Heart right ventricle (tissue), 16 donors: ENCODE data around the gene UBD. TPM values are rescaled to one million over a fixed set of nuclear protein-coding genes. Genes with fewer than 3 reads are reported as not detected.

Experiments used
- ATAC-seq, 8 donors: fragments of 200-7000 bp; cut with Tn5 transposase; one replicate each; pipeline ENCODE4 v1.9.1; 2020; ENCODE audit warnings: mild to moderate bottlenecking in 8 of 8, moderate library complexity in 8 of 8, moderate number of reproducible peaks in 1 of 8
- DNase-seq, 2 donors: peaks; one replicate each; pipeline ENCODE4 v3.0.0-alpha.2; 2020
- H3K27ac ChIP-seq, 10 donors: fragments of 200-600 bp; sonication (generic) in 2 of 10; one replicate each; pipeline versions ENCODE4 v1.5.0 to v1.8.0; 2020 to 2022; ENCODE audit warnings: mild to moderate bottlenecking in 3 of 10
- H3K27me3 ChIP-seq, 7 donors: fragments of 200-600 bp; one replicate each; pipeline ENCODE4 v1.8.0; 2021 to 2022; ENCODE audit warnings: mild to moderate bottlenecking in 2 of 7
- H3K36me3 ChIP-seq, 9 donors: fragments of 200-600 bp; sonication (generic) in 1 of 9; one replicate each; pipeline versions ENCODE4 v1.5.0 to v1.8.0; 2020 to 2022; ENCODE audit warnings: mild to moderate bottlenecking in 2 of 9
- H3K4me1 ChIP-seq, 9 donors: fragments of 200-600 bp; sonication (generic) in 1 of 9; one replicate each; pipeline versions ENCODE4 v1.5.0 to v1.8.0; 2020 to 2022; ENCODE audit warnings: mild to moderate bottlenecking in 4 of 9
- H3K4me3 ChIP-seq, 10 donors: fragments of 200-600 bp; sonication (generic) in 2 of 10; one replicate each; pipeline versions ENCODE4 v1.5.0 to v1.8.0; 2020 to 2022; ENCODE audit warnings: mild to moderate bottlenecking in 7 of 10, moderate library complexity in 2 of 10
- H3K9me3 ChIP-seq, 11 donors: fragments of 200-600 bp in 10 of 11; sonication (generic) in 2 of 11; one replicate each; pipeline versions ENCODE4 v1.5.0 to v1.8.0; 2013 to 2022; ENCODE audit warnings: mild to moderate bottlenecking in 2 of 11, control low read depth in 1 of 11, moderate library complexity in 1 of 11
- WGBS, 2 donors: extraction: QIAGEN DNeasy Blood & Tissue Kit; methylation state at CpG; one replicate each; pipeline ENCODE4 v1.1.7; 2013; ENCODE audit warnings: inconsistent platforms in 1 of 2; 5-methylcytosine and 5-hydroxymethylcytosine counted together
- intact Hi-C, 10 donors: fragments of 100-400 bp; cut with DNase I; formaldehyde crosslinking; loops; one replicate each; pipeline versions ENCODE4 v1.11.1 to v1.14.2; 2022
- polyA plus RNA-seq, 2 donors: library from polyadenylated mRNA; stranded (reverse); fragments of 200-250 nt; gene quantifications; one replicate each; pipeline ENCODE4 v1.2.3, GENCODE V29; 2013
- total RNA-seq, 10 donors: library from RNA; stranded (reverse); fragmentation: NEBNext Ultra II Directional in 3 of 10; extraction: Animal tissue kit (Norgen Biotek cat#: 25700) in 3 of 10; gene quantifications; one replicate each; pipeline versions ENCODE4 v1.2.1 to v1.2.4, GENCODE V29; 2021 to 2023
- TF ChIP-seq, protein P1 (sequence below), 9 donors: fragments of 200-600 bp; sonication (generic) in 2 of 9; IDR thresholded peaks; one replicate each; pipeline versions ENCODE4 v1.5.0 to v1.8.0; 2021 to 2022; ENCODE audit warnings: antibody characterized with exemption in 9 of 9, mild to moderate bottlenecking in 5 of 9, moderate library complexity in 1 of 9
- donor health status: Arrhythmogenic right ventricular cardiomyopathy.
- donor health status: ischemic (EF 13 %, LVEDD 7.1; RV severe dilation, severe dysfunction).
- donor health status: healthy with polysubstance abuse.
- donor health status: DM: no; HTN: yes; CAD: no.
- donor health status: DM: no; HTN: no; CAD: no.
- donor health status: ischemic (EF 25% LVEDD 6.9; RV normal size, moderate dysfunction).
- donor health status: ischemic (EF 25% LVEDD 5.7; RV mildly dilated, moderate dysfunction).
- donor health status: healthy.
- donor health status: DM: yes; HTN: yes; CAD: no.
- donor health status: Ischemic cardiomyopathy.
- donor health status: ischemic (EF 35%, LVEDD 5.7; RV mildly dilated, moderate dysfunction).
- donor health status: nonischemic (EF 11% LVEDD 7.7; RV severe dilation, severe dysfunction).
- donor health status: DM: yes; HTN: yes; CAD: no.
- donor health status: PGD.
- donor health status: ischemic (EF 29% LVEDD 5.4; RV normal size, mild dysfunction).
- donor health status: nonischemic (EF 23%, LVEDD 6.1; RV moderate dilation, normal function).

The UBD gene
- total and polyA plus RNA-seq, 12 donors = 0.23 to 53.8 (median 0.42) TPM; not detected in 7

DNA sequence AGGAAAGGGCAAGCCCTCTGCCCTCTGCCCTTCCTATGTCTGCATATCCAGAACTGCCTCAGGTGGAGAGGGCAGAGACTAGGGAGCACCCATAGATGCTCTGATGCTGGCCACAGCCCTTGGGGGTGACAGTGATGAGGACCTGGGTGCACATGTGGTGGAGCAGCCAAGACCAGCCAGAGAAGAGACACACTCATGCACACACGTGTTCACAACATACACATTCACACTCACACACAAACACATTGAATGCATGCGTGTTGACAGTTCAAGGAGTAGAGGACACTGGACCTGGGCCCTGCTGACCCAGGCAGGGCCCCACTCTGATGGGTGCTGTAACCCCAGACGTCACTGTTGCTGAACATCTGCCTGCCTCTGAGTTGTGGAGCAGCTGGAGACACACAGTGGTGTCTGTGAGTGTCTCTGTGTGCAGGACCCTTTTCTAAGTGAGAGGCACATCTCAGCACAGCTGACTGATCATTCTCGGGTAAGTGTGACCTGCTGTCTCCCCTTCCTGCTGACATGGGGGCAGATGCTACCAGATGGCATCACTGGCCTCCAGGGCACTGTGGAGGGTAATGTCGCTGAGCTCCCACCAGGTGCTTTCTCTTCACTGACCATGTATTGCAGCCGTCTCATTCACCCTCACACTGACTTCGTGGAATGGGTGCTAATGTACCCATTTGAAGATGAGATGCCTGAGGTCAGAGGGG, 41.6 kb downstream of the UBD start:
- Histone ChIP-seq H3K27ac (no peak overlapping the region), H3K27me3 (peaks cover 0 to 3% (median 0%) of the 10 kb centered on the region in 7 donors), H3K4me3 (no peak overlapping the region), H3K36me3 (no peaks in the 10 kb centered on the region), H3K4me1 (no peaks in the 10 kb centered on the region), H3K9me3 (no peaks in the 10 kb centered on the region)
- WGBS, 2 donors = 72% methylated on average over 7 of the region's 7 CpGs
- DNase-seq (no peak), ATAC-seq (no peak)
- intact Hi-C loops = no loop called here
- TF ChIP-seq, protein P1, sequence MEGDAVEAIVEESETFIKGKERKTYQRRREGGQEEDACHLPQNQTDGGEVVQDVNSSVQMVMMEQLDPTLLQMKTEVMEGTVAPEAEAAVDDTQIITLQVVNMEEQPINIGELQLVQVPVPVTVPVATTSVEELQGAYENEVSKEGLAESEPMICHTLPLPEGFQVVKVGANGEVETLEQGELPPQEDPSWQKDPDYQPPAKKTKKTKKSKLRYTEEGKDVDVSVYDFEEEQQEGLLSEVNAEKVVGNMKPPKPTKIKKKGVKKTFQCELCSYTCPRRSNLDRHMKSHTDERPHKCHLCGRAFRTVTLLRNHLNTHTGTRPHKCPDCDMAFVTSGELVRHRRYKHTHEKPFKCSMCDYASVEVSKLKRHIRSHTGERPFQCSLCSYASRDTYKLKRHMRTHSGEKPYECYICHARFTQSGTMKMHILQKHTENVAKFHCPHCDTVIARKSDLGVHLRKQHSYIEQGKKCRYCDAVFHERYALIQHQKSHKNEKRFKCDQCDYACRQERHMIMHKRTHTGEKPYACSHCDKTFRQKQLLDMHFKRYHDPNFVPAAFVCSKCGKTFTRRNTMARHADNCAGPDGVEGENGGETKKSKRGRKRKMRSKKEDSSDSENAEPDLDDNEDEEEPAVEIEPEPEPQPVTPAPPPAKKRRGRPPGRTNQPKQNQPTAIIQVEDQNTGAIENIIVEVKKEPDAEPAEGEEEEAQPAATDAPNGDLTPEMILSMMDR (IDR thresholded peaks at IDR 0.05) = no peak

DNA sequence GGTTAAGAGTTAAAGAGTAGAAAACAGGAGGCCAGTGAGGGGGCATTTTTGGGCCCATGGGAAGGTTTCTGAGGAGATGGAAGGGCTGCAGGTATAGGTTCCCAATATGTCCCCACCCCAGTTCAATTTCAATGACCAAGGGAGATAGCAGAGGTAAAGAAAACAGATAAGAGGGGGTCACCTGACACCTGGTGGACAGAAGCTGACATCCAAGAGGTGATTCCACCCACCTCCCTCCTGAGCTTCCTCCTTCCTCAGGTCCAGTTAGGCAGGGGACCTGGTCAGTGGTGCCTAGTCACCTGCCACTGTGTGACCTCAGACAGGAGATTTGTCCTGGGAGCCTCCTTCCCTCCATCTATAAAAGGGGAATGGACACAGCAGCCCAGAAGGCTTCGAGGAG, 42.3 kb downstream of the UBD start:
- intact Hi-C loops = no loop called here
- WGBS, 2 donors = 68 to 74% methylated on average over 1 of the region's 1 CpG
- Histone ChIP-seq H3K27me3 (peaks cover 0 to 3% (median 0%) of the 10 kb centered on the region in 7 donors), H3K4me1 (no peaks in the 10 kb centered on the region), H3K9me3 (no peaks in the 10 kb centered on the region), H3K36me3 (no peaks in the 10 kb centered on the region), H3K27ac (no peak overlapping the region), H3K4me3 (no peak overlapping the region)
- ATAC-seq = no peak
- DNase-seq = no peak
- TF ChIP-seq, protein P1 (IDR thresholded peaks at IDR 0.05) = no peak

DNA sequence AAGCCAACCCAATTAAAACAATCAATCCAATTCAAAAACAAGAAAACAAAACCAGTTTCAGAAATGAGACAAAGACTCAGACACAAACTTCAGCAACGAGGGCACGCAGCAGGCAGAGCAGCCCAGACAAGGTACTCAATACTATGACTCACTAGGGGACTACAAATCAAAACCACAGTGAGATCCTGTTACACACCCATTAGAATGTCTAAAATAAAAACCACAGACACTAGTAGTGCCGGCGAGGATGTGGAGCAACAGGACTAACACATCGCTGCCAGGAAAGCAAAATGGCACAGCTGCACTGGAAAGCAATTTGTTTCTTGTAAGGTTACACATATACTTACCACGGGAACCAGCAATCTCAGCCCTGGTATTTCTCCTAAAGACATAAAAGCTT, 43.4 kb downstream of the UBD start:
- intact Hi-C loops = no loop called here

DNA sequence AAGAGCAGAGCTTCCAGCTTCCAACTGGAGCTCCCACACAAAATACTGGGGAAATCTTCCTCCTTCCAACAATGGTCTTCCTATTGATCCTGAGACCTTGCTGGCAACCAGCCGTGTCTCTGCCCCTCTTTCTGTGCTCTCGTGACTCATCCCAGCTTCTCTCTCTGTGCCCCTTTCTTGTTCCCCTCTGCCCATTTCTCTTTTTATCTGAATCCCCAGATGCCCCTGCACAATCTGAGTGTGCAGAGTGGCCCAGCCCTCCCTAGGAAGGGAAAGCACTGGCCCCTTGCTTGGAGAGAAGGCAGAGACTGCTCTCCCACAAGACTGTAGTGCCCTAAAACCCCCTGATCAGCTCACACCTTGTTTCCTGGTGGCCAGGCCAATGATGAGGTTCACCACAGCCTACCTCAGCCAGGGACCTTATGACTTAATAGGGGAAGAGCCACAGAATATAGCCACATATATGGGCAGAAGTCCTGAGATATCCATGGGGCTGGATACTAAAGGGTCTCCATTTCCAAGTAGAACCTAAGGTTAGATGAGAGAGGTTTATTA, 48.7 kb downstream of the UBD start:
- peaks cover 0 to 16% (median 4%) of the 10 kb centered on the region in 7 donors for H3K27me3 ChIP-seq
- no peaks in the 10 kb centered on the region for H3K9me3 ChIP-seq
- no peaks in the 10 kb centered on the region for H3K36me3 ChIP-seq
- no peak overlapping the region for H3K27ac ChIP-seq
- no peak overlapping the region for H3K4me3 ChIP-seq
- WGBS, 2 donors = 66 to 70% methylated on average over 2 of the region's 2 CpGs
- intact Hi-C loops = no loop called here
- TF ChIP-seq, protein P1 (IDR thresholded peaks at IDR 0.05) = no peak
- no peaks in the 10 kb centered on the region for H3K4me1 ChIP-seq
- ATAC-seq (no peak), DNase-seq (no peak)

More for the DNA sequence above, 43.4 kb downstream of the UBD start:
- DNase-seq = no peak
- Histone ChIP-seq H3K36me3 (no peaks in the 10 kb centered on the region), H3K9me3 (no peaks in the 10 kb centered on the region), H3K4me3 (no peak overlapping the region), H3K27ac (no peak overlapping the region), H3K27me3 (peaks cover 0 to 3% (median 0%) of the 10 kb centered on the region in 7 donors), H3K4me1 (no peaks in the 10 kb centered on the region)
- TF ChIP-seq, protein P1 (IDR thresholded peaks at IDR 0.05) = no peak
- no peak for ATAC-seq
- 75 to 80% methylated on average over 6 of the region's 6 CpGs for WGBS, 2 donors
